Measurements from ENCODE around the gene CCDC148. TPM values are rescaled to one million over a fixed set of nuclear protein-coding genes. Genes with fewer than 3 reads are reported as not detected.
A peak's percentile ranks its signal among the peaks of the same experiment; 100 is the strongest.

The CCDC148 gene
- 0.36 TPM in 1 of 2 replicates, not detected in the other for total RNA-seq

GRCh38 chr2:158456309-158457066 is at the start of gene CCDC148, which contains the start of gene PKP4:
Gene CCDC148, minus strand, starts transcription at chr2:158456753. Its CDS starts 314 bp downstream, at chr2:158456439.
Gene PKP4, plus strand, starts transcription at chr2:158456952. Its CDS starts 76,233 bp downstream, at chr2:158533185.
- peak within 1 kb of the TSS; percentile 92 for H3K27ac Mint-ChIP-seq
- H3K36me3 Mint-ChIP-seq (ENCODE audit: low read depth): peaks cover 6% of the 10 kb centered on the region
- DNase-seq (ENCODE audit: low spot score): peak; percentile 87
- peaks cover 29% of the 10 kb centered on the region for H3K27me3 Mint-ChIP-seq (ENCODE audit: insufficient read depth)
- H3K9me3 Mint-ChIP-seq: no peaks in the 10 kb centered on the region
- H3K4me1 Mint-ChIP-seq (ENCODE audit: low read depth): peaks cover 23% of the 10 kb centered on the region
- H3K4me3 Mint-ChIP-seq: peak within 1 kb of the TSS; percentile 98
- intact Hi-C loops (cut with micrococcal nuclease): loop anchor here (1.0 to 5.0 kb wide), 13 partner anchors 50 to 1256 kb away; partner anchors contain the start of genes ACVR1, ACVR1C, MARCHF7 and WDSUB1

- no peaks in the 10 kb centered on the region for H3K9me3 Mint-ChIP-seq
- no peak for DNase-seq (ENCODE audit: low spot score)
- peaks cover 9% of the 10 kb centered on the region for H3K4me1 Mint-ChIP-seq (ENCODE audit: low read depth)
- H3K4me3 Mint-ChIP-seq: no peak overlapping the region
- no peaks in the 10 kb centered on the region for H3K36me3 Mint-ChIP-seq (ENCODE audit: low read depth)
- intact Hi-C loops (cut with micrococcal nuclease): no loop called here
- no peak overlapping the region for H3K27ac Mint-ChIP-seq
- no peaks in the 10 kb centered on the region for H3K27me3 Mint-ChIP-seq (ENCODE audit: insufficient read depth)
Measured at GRCh38 chr2:158505448-158505934, 48.9 kb upstream of the CCDC148 start.

DNA sequence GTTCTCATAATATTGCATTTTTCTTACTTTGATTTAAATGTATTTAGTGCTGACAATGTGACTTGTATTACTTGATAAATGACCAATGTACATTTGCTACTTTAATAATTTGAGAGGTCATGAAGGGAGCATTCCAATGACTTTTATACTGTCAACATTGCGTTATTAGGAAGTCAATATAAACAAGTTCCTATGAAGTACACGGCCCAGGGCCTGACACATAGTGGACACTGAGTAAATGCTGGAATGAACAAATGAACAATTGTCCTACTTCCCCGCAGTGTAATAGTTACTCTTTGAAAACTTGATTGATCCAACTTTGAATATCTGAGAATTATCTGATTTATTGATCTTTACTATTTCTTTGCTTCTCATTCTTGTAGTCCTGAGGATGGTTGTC is 47.5 kb upstream of the CCDC148 start:
- H3K4me1 Mint-ChIP-seq (ENCODE audit: low read depth): peaks cover 16% of the 10 kb centered on the region
- intact Hi-C loops (cut with micrococcal nuclease): no loop called here
- H3K27ac Mint-ChIP-seq: no peak overlapping the region
- no peaks in the 10 kb centered on the region for H3K9me3 Mint-ChIP-seq
- DNase-seq (ENCODE audit: low spot score): no peak
- H3K36me3 Mint-ChIP-seq (ENCODE audit: low read depth): no peaks in the 10 kb centered on the region
- no peaks in the 10 kb centered on the region for H3K27me3 Mint-ChIP-seq (ENCODE audit: insufficient read depth)
- H3K4me3 Mint-ChIP-seq: no peak overlapping the region

DNA sequence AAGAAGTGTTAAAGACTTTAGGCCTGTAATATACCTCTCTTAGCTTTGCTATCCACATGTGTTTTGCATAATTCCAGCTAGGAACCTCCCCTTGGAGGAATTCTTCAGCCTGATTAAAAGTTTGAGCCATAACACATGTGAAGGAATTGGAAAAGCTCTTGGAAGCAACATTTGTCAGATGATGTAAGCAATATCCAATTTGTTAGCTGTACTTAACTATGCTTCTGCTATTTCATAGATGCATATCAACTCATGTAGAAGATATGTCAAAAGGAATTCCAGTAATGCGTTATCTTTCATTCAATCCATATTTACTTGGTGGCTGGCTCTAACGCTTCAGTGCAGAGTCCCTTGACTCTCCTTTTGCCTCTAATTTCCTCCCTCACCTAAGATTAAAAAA is 46.4 kb upstream of the CCDC148 start:
- H3K9me3 Mint-ChIP-seq: no peaks in the 10 kb centered on the region
- H3K27ac Mint-ChIP-seq: no peak overlapping the region

DNA sequence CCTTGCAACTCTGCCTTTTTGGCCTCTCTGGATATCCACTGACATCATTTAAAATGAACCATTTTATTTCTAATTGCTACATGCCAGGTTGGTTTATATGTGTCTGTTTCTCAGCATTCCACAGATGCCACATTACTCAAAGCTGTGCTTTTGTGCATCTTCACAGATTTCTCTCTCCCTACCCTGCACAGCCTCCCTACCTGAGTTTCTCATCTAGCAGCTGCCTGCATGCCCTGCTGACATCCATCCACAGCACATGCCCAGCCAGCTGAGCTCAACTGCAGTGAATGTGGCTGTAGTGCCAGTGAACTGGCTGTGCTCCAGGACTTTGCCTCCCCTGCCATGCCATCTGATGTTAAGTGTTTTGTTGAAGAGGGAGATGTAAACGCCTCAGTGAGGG is 44.7 kb upstream of the CCDC148 start:
- H3K9me3 Mint-ChIP-seq: no peaks in the 10 kb centered on the region
- intact Hi-C loops (cut with micrococcal nuclease): no loop called here
- no peaks in the 10 kb centered on the region for H3K27me3 Mint-ChIP-seq (ENCODE audit: insufficient read depth)
- no peak overlapping the region for H3K27ac Mint-ChIP-seq
- no peaks in the 10 kb centered on the region for H3K36me3 Mint-ChIP-seq (ENCODE audit: low read depth)
- DNase-seq (ENCODE audit: low spot score): no peak
- H3K4me3 Mint-ChIP-seq: no peak overlapping the region
- H3K4me1 Mint-ChIP-seq (ENCODE audit: low read depth): peaks cover 7% of the 10 kb centered on the region

More for the DNA sequence above, 46.4 kb upstream of the CCDC148 start:
- Mint-ChIP-seq H3K27me3 (ENCODE audit: insufficient read depth) (no peaks in the 10 kb centered on the region), H3K4me1 (ENCODE audit: low read depth) (peaks cover 16% of the 10 kb centered on the region), H3K36me3 (ENCODE audit: low read depth) (no peaks in the 10 kb centered on the region), H3K4me3 (no peak overlapping the region)
- intact Hi-C loops (cut with micrococcal nuclease): no loop called here
- no peak for DNase-seq (ENCODE audit: low spot score)

DNA sequence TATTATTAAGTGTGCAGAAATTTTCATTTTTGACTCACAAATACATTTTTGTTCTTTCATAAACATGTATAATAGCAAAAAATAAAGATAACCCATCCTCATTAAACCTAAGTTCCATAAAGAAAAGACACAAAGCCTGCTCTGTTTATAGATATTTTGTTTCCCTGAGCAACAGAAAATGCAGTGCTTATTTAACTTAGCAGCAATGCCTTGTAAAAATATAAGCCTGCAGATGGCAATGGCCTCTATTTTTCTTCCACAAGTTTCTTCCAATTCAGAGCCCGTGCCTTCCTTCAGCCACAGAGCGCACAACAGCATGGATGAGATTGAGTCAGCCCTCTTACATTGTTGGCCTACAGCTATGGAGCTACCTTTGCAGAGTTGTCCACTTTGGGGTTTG is 43.8 kb upstream of the CCDC148 start:
- Mint-ChIP-seq H3K36me3 (ENCODE audit: low read depth) (no peaks in the 10 kb centered on the region), H3K4me1 (ENCODE audit: low read depth) (peaks cover 7% of the 10 kb centered on the region), H3K27me3 (ENCODE audit: insufficient read depth) (no peaks in the 10 kb centered on the region), H3K27ac (no peak overlapping the region), H3K9me3 (no peaks in the 10 kb centered on the region), H3K4me3 (no peak overlapping the region)
- DNase-seq (ENCODE audit: low spot score): no peak
- intact Hi-C loops (cut with micrococcal nuclease): no loop called here

DNA sequence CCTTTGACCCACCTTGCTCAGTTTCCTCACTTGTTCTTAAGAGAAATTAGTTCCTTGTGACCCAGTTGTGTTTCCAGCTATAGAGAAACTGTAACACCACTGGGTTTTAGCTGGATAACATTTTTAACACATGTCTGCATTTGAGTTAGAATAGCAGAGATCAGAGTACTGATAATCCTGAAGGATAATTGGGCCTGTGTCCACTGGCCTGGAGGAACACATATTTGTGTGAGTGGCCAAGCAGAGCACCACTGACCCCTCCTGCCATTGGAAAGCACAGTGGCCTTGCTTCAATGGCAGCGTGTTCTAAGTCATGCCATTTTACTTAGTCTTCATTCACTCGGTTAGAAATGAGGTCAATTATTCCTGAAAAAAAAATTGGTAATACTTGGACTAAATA is 42.8 kb upstream of the CCDC148 start:
- Mint-ChIP-seq H3K9me3 (no peaks in the 10 kb centered on the region), H3K4me1 (ENCODE audit: low read depth) (peaks cover 7% of the 10 kb centered on the region), H3K4me3 (no peak overlapping the region), H3K27ac (no peak overlapping the region), H3K36me3 (ENCODE audit: low read depth) (no peaks in the 10 kb centered on the region), H3K27me3 (ENCODE audit: insufficient read depth) (no peaks in the 10 kb centered on the region)
- intact Hi-C loops (cut with micrococcal nuclease): no loop called here
- DNase-seq (ENCODE audit: low spot score): no peak

- H3K9me3 Mint-ChIP-seq: no peaks in the 10 kb centered on the region
- H3K27me3 Mint-ChIP-seq (ENCODE audit: insufficient read depth): no peaks in the 10 kb centered on the region
- H3K27ac Mint-ChIP-seq: no peak overlapping the region
- intact Hi-C loops (cut with micrococcal nuclease): no loop called here
- H3K36me3 Mint-ChIP-seq (ENCODE audit: low read depth): no peaks in the 10 kb centered on the region
- no peak for DNase-seq (ENCODE audit: low spot score)
- no peak overlapping the region for H3K4me3 Mint-ChIP-seq
- peaks cover 7% of the 10 kb centered on the region for H3K4me1 Mint-ChIP-seq (ENCODE audit: low read depth)
Measured at GRCh38 chr2:158498749-158499136, 42.2 kb upstream of the CCDC148 start.

DNA sequence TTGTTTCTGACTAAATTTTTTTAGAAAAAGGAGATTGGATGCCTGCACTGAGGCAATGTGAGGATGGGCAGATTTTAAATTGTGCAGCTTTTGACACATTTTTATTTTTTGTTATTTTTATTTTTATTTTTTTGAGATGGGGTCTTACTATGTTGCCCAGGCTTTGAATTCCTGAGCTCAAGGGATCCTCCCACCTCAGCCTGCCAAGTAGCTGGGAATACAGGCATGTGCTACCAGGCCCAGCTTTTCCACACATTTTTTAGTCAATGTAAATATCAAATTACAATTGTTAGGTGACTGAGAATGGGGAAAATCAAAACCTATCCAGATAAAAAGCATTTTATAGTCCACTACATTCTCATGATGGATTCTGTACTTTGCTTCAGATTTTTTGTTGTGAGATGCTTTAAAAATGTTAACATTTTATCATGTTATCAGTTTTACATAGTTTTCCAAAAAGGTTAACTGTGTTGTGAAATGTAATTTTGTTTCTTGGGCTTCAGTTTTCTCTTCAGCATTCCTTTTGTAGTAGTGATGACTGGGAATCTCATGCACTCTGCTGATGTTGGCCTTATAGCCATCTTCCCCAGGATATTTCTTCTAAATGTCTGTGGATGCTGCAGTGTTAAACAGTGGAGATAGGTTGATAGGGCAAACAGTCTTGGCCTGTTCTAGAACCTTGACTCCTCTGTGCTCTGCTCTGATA is 41.6 kb upstream of the CCDC148 start:
- Mint-ChIP-seq H3K9me3 (no peaks in the 10 kb centered on the region), H3K36me3 (ENCODE audit: low read depth) (no peaks in the 10 kb centered on the region), H3K4me1 (ENCODE audit: low read depth) (peaks cover 7% of the 10 kb centered on the region), H3K4me3 (no peak overlapping the region), H3K27ac (no peak overlapping the region), H3K27me3 (ENCODE audit: insufficient read depth) (no peaks in the 10 kb centered on the region)
- intact Hi-C loops (cut with micrococcal nuclease): no loop called here
- no peak for DNase-seq (ENCODE audit: low spot score)

DNA sequence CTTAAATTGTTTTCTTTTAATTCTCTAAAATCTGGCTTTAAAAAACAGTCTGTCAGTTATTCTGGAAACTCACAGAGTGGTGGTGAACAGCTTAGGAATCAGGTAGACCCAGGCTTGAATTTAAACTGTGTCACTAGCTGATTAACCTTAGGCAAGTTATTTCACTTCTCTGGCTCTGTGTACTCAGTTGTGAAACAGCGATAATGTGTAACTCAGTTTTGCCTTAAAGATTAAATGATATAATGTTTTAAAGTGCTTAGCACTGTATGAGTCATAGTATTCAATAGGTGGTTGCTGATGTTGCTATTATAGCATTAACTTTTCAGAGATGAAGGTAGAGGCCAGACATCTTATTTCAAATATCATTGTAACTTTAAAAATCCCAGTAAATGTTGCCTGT is 40.9 kb upstream of the CCDC148 start:
- no peaks in the 10 kb centered on the region for H3K9me3 Mint-ChIP-seq
- intact Hi-C loops (cut with micrococcal nuclease): no loop called here
- H3K36me3 Mint-ChIP-seq (ENCODE audit: low read depth): no peaks in the 10 kb centered on the region
- H3K4me3 Mint-ChIP-seq: no peak overlapping the region
- no peak overlapping the region for H3K27ac Mint-ChIP-seq
- no peaks in the 10 kb centered on the region for H3K27me3 Mint-ChIP-seq (ENCODE audit: insufficient read depth)
- H3K4me1 Mint-ChIP-seq (ENCODE audit: low read depth): peaks cover 7% of the 10 kb centered on the region
- no peak for DNase-seq (ENCODE audit: low spot score)

- peaks cover 7% of the 10 kb centered on the region for H3K4me1 Mint-ChIP-seq (ENCODE audit: low read depth)
Measured at GRCh38 chr2:158496986-158497385, 40.4 kb upstream of the CCDC148 start.

DNA sequence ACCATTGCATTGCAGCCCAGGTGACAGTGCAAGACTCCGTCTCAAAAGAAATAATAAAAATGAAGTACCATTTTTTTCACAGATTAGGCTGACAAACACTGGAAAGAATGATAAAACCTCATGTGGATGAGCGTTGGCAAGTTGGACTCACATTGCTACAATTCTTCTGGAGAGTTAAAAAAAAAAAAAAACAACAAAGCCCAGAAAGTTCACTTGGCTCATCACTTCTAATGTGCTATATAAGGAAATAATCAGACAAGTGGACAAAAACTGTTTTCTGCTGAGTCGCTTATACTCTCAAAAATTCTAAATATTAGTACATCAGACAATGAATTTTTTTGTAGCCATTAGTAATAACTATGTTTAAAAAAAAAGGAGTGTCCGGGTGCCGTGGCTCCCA is 38.6 kb upstream of the CCDC148 start:
- peaks cover 7% of the 10 kb centered on the region for H3K4me1 Mint-ChIP-seq (ENCODE audit: low read depth)
- no peak for DNase-seq (ENCODE audit: low spot score)
- H3K36me3 Mint-ChIP-seq (ENCODE audit: low read depth): no peaks in the 10 kb centered on the region
- no peak overlapping the region for H3K27ac Mint-ChIP-seq
- H3K9me3 Mint-ChIP-seq: no peaks in the 10 kb centered on the region
- no peak overlapping the region for H3K4me3 Mint-ChIP-seq
- no peaks in the 10 kb centered on the region for H3K27me3 Mint-ChIP-seq (ENCODE audit: insufficient read depth)
- intact Hi-C loops (cut with micrococcal nuclease): no loop called here

More at GRCh38 chr2:158496986-158497385, 40.4 kb upstream of the CCDC148 start:
- Mint-ChIP-seq H3K4me3 (no peak overlapping the region), H3K27me3 (ENCODE audit: insufficient read depth) (no peaks in the 10 kb centered on the region), H3K9me3 (no peaks in the 10 kb centered on the region), H3K36me3 (ENCODE audit: low read depth) (no peaks in the 10 kb centered on the region), H3K27ac (no peak overlapping the region)
- DNase-seq (ENCODE audit: low spot score): no peak
- intact Hi-C loops (cut with micrococcal nuclease): no loop called here

- intact Hi-C loops (cut with micrococcal nuclease): no loop called here
- Mint-ChIP-seq H3K27ac (no peak overlapping the region), H3K4me1 (ENCODE audit: low read depth) (no peaks in the 10 kb centered on the region)
Measured at GRCh38 chr2:158493458-158493857, 36.9 kb upstream of the CCDC148 start.

More at GRCh38 chr2:158493458-158493857, 36.9 kb upstream of the CCDC148 start:
- Mint-ChIP-seq H3K36me3 (ENCODE audit: low read depth) (no peaks in the 10 kb centered on the region), H3K4me3 (no peak overlapping the region), H3K27me3 (ENCODE audit: insufficient read depth) (no peaks in the 10 kb centered on the region), H3K9me3 (no peaks in the 10 kb centered on the region)
- no peak for DNase-seq (ENCODE audit: low spot score)

All from activated T-helper 1 cell treated with anti-CD3 and anti-CD28 coated beads, Interleukin-12 subunit alpha, Interleukin-12 subunit beta, Interleukin-2, Interleukin-4 antibody, amounts not matched to agents 30 ng/mL and 10 ng/mL and 1 ng/mL, durations not matched to agents 14 hours and 24 hours and 36 hours (primary cell).